ENCODE data around the gene LSAMP. TPM values are rescaled to one million over a fixed set of nuclear protein-coding genes. Genes with fewer than 3 reads are reported as not detected.

Gene LSAMP
- polyA plus RNA-seq, 3 donors, result not detected

GRCh38 chr3:116084999-116085791, 360.1 kb downstream of the LSAMP start:
- DNase-seq, result no peak
- intact Hi-C loops (cut with micrococcal nuclease), result no loop called here

GRCh38 chr3:116083683-116084082, 361.6 kb downstream of the LSAMP start:
- Mint-ChIP-seq H3K4me3 (no peak overlapping the region), H3K9me3 (peaks cover 2 to 12% (median 7%) of the 10 kb centered on the region in 7 donors), H3K27me3 (ENCODE audit: low read depth in 3 of 3) (no peaks in the 10 kb centered on the region), H3K36me3 (no peaks in the 10 kb centered on the region), H3K27ac (no peak overlapping the region), H3K4me1 (no peaks in the 10 kb centered on the region)
- Histone ChIP-seq H3K4me1 (ENCODE audit: control insufficient read depth in 1 of 2, insufficient read depth in 2 of 2, low read length in 2 of 2) (no peaks in the 10 kb centered on the region), H3K9ac (ENCODE audit: insufficient read depth, low read length, poor library complexity, severe bottlenecking) (no peak overlapping the region), H3K4me2 (replicated peaks; ENCODE audit: extremely low read depth, low read length, poor library complexity, severe bottlenecking) (no peak overlapping the region), H3K27ac (ENCODE audit: low read depth in 1 of 2, low read length in 2 of 2) (no peak overlapping the region), H3K36me3 (replicated peaks in 1 of 2; ENCODE audit: control insufficient read depth in 1 of 2, insufficient read depth in 2 of 2, low read length in 2 of 2) (no peaks in the 10 kb centered on the region), H3K79me2 (ENCODE audit: insufficient read depth, low read length) (no peaks in the 10 kb centered on the region), H4K20me1 (ENCODE audit: insufficient read depth, low read length) (no peaks in the 10 kb centered on the region), H3K27me3 (ENCODE audit: control insufficient read depth in 2 of 2, insufficient read depth in 2 of 2, low read length in 2 of 2) (no peaks in the 10 kb centered on the region), H3K9me3 (replicated peaks in 1 of 2; ENCODE audit: control insufficient read depth in 1 of 2, insufficient read depth in 1 of 2, low read length in 2 of 2) (peaks cover 0 to 6% of the 10 kb centered on the region in 2 donors), H3K4me3 (replicated peaks in 1 of 3; ENCODE audit: low read depth in 2 of 3, low read length in 3 of 3) (no peak overlapping the region), H2AFZ (ENCODE audit: insufficient read depth, low read depth, low read length, poor library complexity, severe bottlenecking) (no peak overlapping the region)
- intact Hi-C loops (cut with micrococcal nuclease), result no loop called here
- no peak for DNase-seq
- WGBS (ENCODE audit: insufficient coverage), result 60% methylated on average over 1 of the region's 2 CpGs
- no peak for TF ChIP-seq CTCF (IDR thresholded peaks at IDR 0.05)

More at GRCh38 chr3:116084999-116085791, 360.1 kb downstream of the LSAMP start:
- no peaks in the 10 kb centered on the region for H3K36me3 Mint-ChIP-seq
- no peak overlapping the region for H3K4me2 ChIP-seq (replicated peaks; ENCODE audit: extremely low read depth, low read length, poor library complexity, severe bottlenecking)
- no peak overlapping the region for H2AFZ ChIP-seq (ENCODE audit: insufficient read depth, low read depth, low read length, poor library complexity, severe bottlenecking)
- WGBS (ENCODE audit: insufficient coverage), result 20% methylated on average over 1 of the region's 4 CpGs
- H3K27ac ChIP-seq (ENCODE audit: low read depth in 1 of 2, low read length in 2 of 2), result no peak overlapping the region
- H3K27me3 ChIP-seq (ENCODE audit: control insufficient read depth in 2 of 2, insufficient read depth in 2 of 2, low read length in 2 of 2), result no peaks in the 10 kb centered on the region
- no peak overlapping the region for H3K27ac Mint-ChIP-seq
- H3K79me2 ChIP-seq (ENCODE audit: insufficient read depth, low read length), result no peaks in the 10 kb centered on the region
- no peak for TF ChIP-seq CTCF (IDR thresholded peaks at IDR 0.05)
- no peaks in the 10 kb centered on the region for H4K20me1 ChIP-seq (ENCODE audit: insufficient read depth, low read length)
- H3K9ac ChIP-seq (ENCODE audit: insufficient read depth, low read length, poor library complexity, severe bottlenecking), result no peak overlapping the region
- H3K36me3 ChIP-seq (replicated peaks in 1 of 2; ENCODE audit: control insufficient read depth in 1 of 2, insufficient read depth in 2 of 2, low read length in 2 of 2), result no peaks in the 10 kb centered on the region
- H3K4me3 ChIP-seq (replicated peaks in 1 of 3; ENCODE audit: low read depth in 2 of 3, low read length in 3 of 3), result no peak overlapping the region
- H3K9me3 ChIP-seq (replicated peaks in 1 of 2; ENCODE audit: control insufficient read depth in 1 of 2, insufficient read depth in 1 of 2, low read length in 2 of 2), result peaks cover 0 to 4% of the 10 kb centered on the region in 2 donors
- H3K4me3 Mint-ChIP-seq, result no peak overlapping the region
- H3K4me1 ChIP-seq (ENCODE audit: control insufficient read depth in 1 of 2, insufficient read depth in 2 of 2, low read length in 2 of 2), result no peaks in the 10 kb centered on the region
- H3K4me1 Mint-ChIP-seq, result no peaks in the 10 kb centered on the region
- H3K27me3 Mint-ChIP-seq (ENCODE audit: low read depth in 3 of 3), result no peaks in the 10 kb centered on the region
- peaks cover 0 to 16% (median 2%) of the 10 kb centered on the region in 7 donors for H3K9me3 Mint-ChIP-seq
